Lung (tissue), 12 donors: ENCODE data around the gene EFCC1. TPM values are rescaled to one million over a fixed set of nuclear protein-coding genes. Genes with fewer than 3 reads are reported as not detected.

ENCODE experiments used
- ATAC-seq: fragments of 200-7000 bp; cut with Tn5 transposase; one replicate; pipeline ENCODE4 v1.9.1; 2020; ENCODE audit warnings: moderate number of reproducible peaks; ENCODE audit not compliant: insufficient read depth, low FRiP score
- DNase-seq, 3 donors: peaks; one replicate each; pipeline ENCODE4 v3.0.0-alpha.2; 2013 to 2017
- H3K27ac ChIP-seq, 2 donors: one replicate each; pipeline ENCODE4 v1.5.1; 2013; ENCODE audit warnings: mild to moderate bottlenecking in 2 of 2, moderate library complexity in 2 of 2, control low read depth in 1 of 2, inconsistent platforms in 1 of 2, low read depth in 1 of 2, low read length in 1 of 2
- H3K27me3 ChIP-seq, 3 donors: one replicate each; pipeline ENCODE4 v1.5.1; 2013; ENCODE audit warnings: low read length in 2 of 3; ENCODE audit not compliant: control insufficient read depth in 3 of 3, insufficient read depth in 3 of 3
- H3K36me3 ChIP-seq, 4 donors: one replicate each; pipeline ENCODE4 v1.5.1; 2013; ENCODE audit warnings: low read length in 4 of 4, mild to moderate bottlenecking in 1 of 4, moderate library complexity in 1 of 4; ENCODE audit not compliant: control insufficient read depth in 4 of 4, insufficient read depth in 4 of 4
- H3K4me1 ChIP-seq, 5 donors: one replicate each; pipeline ENCODE4 v1.5.1; 2013; ENCODE audit warnings: low read length in 5 of 5, mild to moderate bottlenecking in 2 of 5, moderate library complexity in 1 of 5; ENCODE audit not compliant: control insufficient read depth in 5 of 5, insufficient read depth in 5 of 5
- H3K4me3 ChIP-seq: one replicate; pipeline ENCODE4 v1.5.1; 2013; ENCODE audit warnings: mild to moderate bottlenecking, control low read depth, moderate library complexity
- H3K9ac ChIP-seq, 2 donors: one replicate each; pipeline ENCODE4 v1.5.1; 2013; ENCODE audit warnings: low read length in 2 of 2, control low read depth in 1 of 2; ENCODE audit not compliant: insufficient read depth in 1 of 2
- H3K9me3 ChIP-seq, 4 donors: one replicate each; pipeline ENCODE4 v1.5.1; 2013; ENCODE audit warnings: low read length in 3 of 4, mild to moderate bottlenecking in 1 of 4, moderate library complexity in 1 of 4; ENCODE audit not compliant: control insufficient read depth in 4 of 4, insufficient read depth in 3 of 4
- CTCF ChIP-seq: IDR thresholded peaks from 2 replicates; pipeline ENCODE4 v1.5.1; 2012; ENCODE audit warnings: mild to moderate bottlenecking; ENCODE audit errors: control extremely low read depth, extremely low read depth
- WGBS, 2 donors: extraction: QIAGEN DNeasy Blood & Tissue Kit; methylation state at CpG; one replicate each; pipeline ENCODE4 v1.1.7; 2013; 5-methylcytosine and 5-hydroxymethylcytosine counted together
- polyA plus RNA-seq, 2 donors: library from polyadenylated mRNA; stranded (reverse); fragments of 200-250 nt; gene quantifications; one replicate each; pipeline ENCODE4 v1.2.1, GENCODE V29; 2013
- total RNA-seq, 2 donors: library from RNA; depleted of rRNA in 1 of 2; stranded (reverse); fragments of >200 nt in 1 of 2; gene quantifications; one replicate each; pipeline ENCODE4 v1.2.1, GENCODE V29; 2014 to 2021
- donor health status: control.
- donor health status: control.
- donor health status: Bipolar disorder and iron deficiency.
- donor health status: healthy.
- donor health status: DM: yes; HTN: yes; CAD: no.

EFCC1 gene
- total and polyA plus RNA-seq, 4 donors, result 3.2 to 10.0 (median 6.3) TPM

- no peaks in the 10 kb centered on the region for H3K9me3 ChIP-seq
- peaks cover 0 to 17% (median 0%) of the 10 kb centered on the region in 5 donors for H3K4me1 ChIP-seq
- no peak overlapping the region for H3K9ac ChIP-seq
- 80 to 82% methylated on average over 20 of the region's 20 CpGs for WGBS, 2 donors
- ATAC-seq, result no peak
- no peak for TF ChIP-seq CTCF
- H3K36me3 ChIP-seq, result no peaks in the 10 kb centered on the region
- no peak overlapping the region for H3K27ac ChIP-seq
- peaks cover 0 to 2% (median 0%) of the 10 kb centered on the region in 3 donors for H3K27me3 ChIP-seq
- no peak overlapping the region for H3K4me3 ChIP-seq
- DNase-seq, result no peak
These were observed 8.1 kb upstream of the EFCC1 start for GRCh38 chr3:128992926-128993460.

- peak; percentile 90 to 94 (median 90) for DNase-seq
- Histone ChIP-seq H3K4me1 (peaks cover 0 to 17% (median 0%) of the 10 kb centered on the region in 5 donors), H3K36me3 (no peaks in the 10 kb centered on the region), H3K9ac (peak within 1 kb of the TSS in 1 of 2 donors; percentile 40), H3K9me3 (no peaks in the 10 kb centered on the region), H3K27ac (no peak within 1 kb of the TSS), H3K27me3 (peaks cover 0 to 2% (median 0%) of the 10 kb centered on the region in 3 donors), H3K4me3 (no peak within 1 kb of the TSS)
- no peak for TF ChIP-seq CTCF
- ATAC-seq, result peak; percentile 94
- WGBS, 2 donors, result 21 to 28% methylated on average over 53 to 57 of the region's 57 CpGs
These were observed 7.5 kb upstream of the EFCC1 start, which contains the start of gene CFAP92 for GRCh38 chr3:128993461-128994172. Gene CFAP92 (minus strand): TSS chr3:128994076. CDS start chr3:128993304, 772 bp downstream.

GRCh38 chr3:128994173-128994512, 7.0 kb upstream of the EFCC1 start:
- H3K9ac ChIP-seq, result peak overlapping the region in 1 of 2 donors; percentile 40
- no peaks in the 10 kb centered on the region for H3K36me3 ChIP-seq
- H3K4me1 ChIP-seq, result peaks cover 0 to 21% (median 0%) of the 10 kb centered on the region in 5 donors
- no peak for TF ChIP-seq CTCF
- H3K27ac ChIP-seq, result no peak overlapping the region
- no peak for DNase-seq
- WGBS, 2 donors, result 1 to 2% methylated on average over 13 of the region's 13 CpGs
- ATAC-seq, result no peak
- H3K27me3 ChIP-seq, result peaks cover 0 to 2% (median 0%) of the 10 kb centered on the region in 3 donors
- H3K4me3 ChIP-seq, result no peak overlapping the region
- H3K9me3 ChIP-seq, result no peaks in the 10 kb centered on the region
